CD4-positive, alpha-beta T cell (primary cell): ENCODE data around the gene USP17L30. TPM values are rescaled to one million over a fixed set of nuclear protein-coding genes. Genes with fewer than 3 reads are reported as not detected.
A peak's percentile ranks its signal among the peaks of the same experiment; 100 is the strongest.
"Not testable (repeated sequence)": the region's sequence is repeated elsewhere in the genome, so short reads cannot be mapped to it uniquely, and the experiment has no call there.

Source experiments
- ATAC-seq: fragments of 200-7000 bp; cut with Tn5 transposase; one replicate; pipeline ENCODE4 v1.10.0; 2022; ENCODE audit warnings: mild to moderate bottlenecking; ENCODE audit not compliant: poor library complexity
- CTCF ChIA-PET: fragments of 350-600 bp; sonication (Branson Sonifier 250); formaldehyde crosslinking; loops from one replicate; lab custom pipeline; 2021; ENCODE audit warnings: antibody characterized with exemption, inconsistent platforms; lab: Charles Lee
- POLR2A ChIA-PET: fragments of 350-600 bp; sonication (Branson Sonifier 250); formaldehyde crosslinking; loops from one replicate; lab custom pipeline; 2021; ENCODE audit warnings: antibody characterized with exemption, inconsistent platforms; lab: Charles Lee
- DNase-seq, 14 experiments: peaks; one replicate each; pipeline ENCODE4 v3.0.0-alpha.2; 2013 to 2020; ENCODE audit warnings: mixed read lengths in 2 of 14
- H3K27ac ChIP-seq, 2 donors: one replicate each; pipeline versions ENCODE4 v1.5.1 to v1.7.0; 2013; ENCODE audit warnings: low read length in 2 of 2, low read depth in 1 of 2, mild to moderate bottlenecking in 1 of 2
- H3K27me3 ChIP-seq, 2 experiments: 1 replicate in 1 of 2; 2 replicates in 1 of 2; pipeline versions ENCODE4 v1.6.1 to v1.7.0; 2013; ENCODE audit warnings: low read length in 2 of 2, control low read depth in 1 of 2, mild to moderate bottlenecking in 1 of 2, moderate library complexity in 1 of 2; ENCODE audit not compliant: insufficient read depth in 2 of 2, control insufficient read depth in 1 of 2
- H3K36me3 ChIP-seq: one replicate; pipeline ENCODE4 v1.6.1; 2013; ENCODE audit warnings: low read length, control low read depth; ENCODE audit not compliant: insufficient read depth
- H3K4me1 ChIP-seq: one replicate; pipeline ENCODE4 v1.6.1; 2013; ENCODE audit warnings: low read length, control low read depth; ENCODE audit not compliant: insufficient read depth
- H3K4me3 ChIP-seq: one replicate; pipeline ENCODE4 v1.5.1; 2013; ENCODE audit warnings: mild to moderate bottlenecking, low read length, moderate library complexity
- H3K9me3 ChIP-seq, 2 experiments: 1 replicate in 1 of 2; 2 replicates in 1 of 2; pipeline versions ENCODE4 v1.6.1 to v1.7.0; 2013; ENCODE audit warnings: low read length in 2 of 2, mild to moderate bottlenecking in 2 of 2, control low read depth in 1 of 2, moderate library complexity in 1 of 2; ENCODE audit not compliant: control insufficient read depth in 1 of 2, insufficient read depth in 1 of 2
- H3K27ac Mint-ChIP-seq: one replicate; pipeline ENCODE4 v1.8.0; 2020; ENCODE audit warnings: mixed read lengths
- H3K27me3 Mint-ChIP-seq: one replicate; pipeline ENCODE4 v1.8.0; 2021; ENCODE audit warnings: mixed read lengths
- H3K36me3 Mint-ChIP-seq: one replicate; pipeline ENCODE4 v1.8.0; 2021; ENCODE audit warnings: low read depth, mixed read lengths
- H3K4me1 Mint-ChIP-seq: one replicate; pipeline ENCODE4 v1.8.0; 2021; ENCODE audit warnings: low read depth, mixed read lengths
- H3K4me3 Mint-ChIP-seq: one replicate; pipeline ENCODE4 v1.8.0; 2020; ENCODE audit warnings: mild to moderate bottlenecking, mixed read lengths
- H3K9me3 Mint-ChIP-seq: one replicate; pipeline ENCODE4 v1.8.0; 2020; ENCODE audit warnings: mixed read lengths
- intact Hi-C, 2 experiments: fragments of 100-400 bp; cut with DNase I in 1 of 2; cut with micrococcal nuclease in 1 of 2; formaldehyde crosslinking; loops; one replicate each; pipeline versions ENCODE4 v1.15.1 to v1.9.0; 2023 to 2025; cut with DNase I, micrococcal nuclease
- total RNA-seq, 174 experiments: library from RNA in 2 of 174; stranded (reverse) in 2 of 174; gene quantifications; one replicate each; pipeline ENCODE4 v1.2.3 and lab custom pipeline; 2021 to 2026
- TF ChIP-seq, protein P1 (sequence below): fragments of 200-600 bp; IDR thresholded peaks from one replicate; pipeline ENCODE4 v1.8.0; 2022; ENCODE audit warnings: antibody characterized with exemption, mild to moderate bottlenecking

USP17L30 gene
- total RNA-seq, 2 experiments from 2014 or later, result not detected

DNA sequence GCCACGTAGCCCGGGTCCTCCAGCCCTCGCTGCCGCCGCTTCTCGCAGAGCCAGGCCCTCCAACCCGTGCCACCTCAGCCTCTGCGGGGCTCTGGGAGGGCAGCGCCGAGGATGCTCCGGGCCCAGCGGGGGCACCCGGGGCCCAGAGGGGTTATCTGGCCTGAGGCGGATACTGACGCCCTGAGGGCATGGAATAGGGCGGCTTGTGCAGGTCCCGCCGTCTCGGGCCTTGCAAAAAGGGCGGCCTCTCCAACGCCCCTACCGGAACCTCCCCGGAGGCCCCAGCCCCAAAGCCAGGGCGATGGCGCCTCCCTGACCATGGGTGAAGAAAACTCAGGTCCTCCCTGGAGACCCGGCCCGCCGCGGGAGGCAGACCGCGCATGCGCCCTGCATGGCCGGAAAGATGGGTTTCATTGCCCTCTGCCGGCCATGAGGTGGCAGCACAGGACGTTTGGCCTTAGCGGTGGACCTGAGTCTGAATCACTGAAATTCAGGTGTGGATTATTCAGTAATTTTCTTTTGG lies 18.1 kb downstream of the USP17L30 start:
- DNase-seq, result peak; percentile 2 to 61 (median 40)
- CTCF ChIA-PET, POLR2A ChIA-PET, H3K36me3 Mint-ChIP-seq, H3K27ac ChIP-seq, H3K4me1 Mint-ChIP-seq, H3K27me3 ChIP-seq, intact Hi-C loops, H3K36me3 ChIP-seq, H3K27me3 Mint-ChIP-seq, H3K4me1 ChIP-seq, H3K27ac Mint-ChIP-seq, H3K9me3 Mint-ChIP-seq, ATAC-seq, H3K9me3 ChIP-seq: not testable (repeated sequence)
- peak overlapping the region; percentile 1 for H3K4me3 Mint-ChIP-seq
- H3K4me3 ChIP-seq, result peak overlapping the region; percentile 47
- TF ChIP-seq, protein P1, sequence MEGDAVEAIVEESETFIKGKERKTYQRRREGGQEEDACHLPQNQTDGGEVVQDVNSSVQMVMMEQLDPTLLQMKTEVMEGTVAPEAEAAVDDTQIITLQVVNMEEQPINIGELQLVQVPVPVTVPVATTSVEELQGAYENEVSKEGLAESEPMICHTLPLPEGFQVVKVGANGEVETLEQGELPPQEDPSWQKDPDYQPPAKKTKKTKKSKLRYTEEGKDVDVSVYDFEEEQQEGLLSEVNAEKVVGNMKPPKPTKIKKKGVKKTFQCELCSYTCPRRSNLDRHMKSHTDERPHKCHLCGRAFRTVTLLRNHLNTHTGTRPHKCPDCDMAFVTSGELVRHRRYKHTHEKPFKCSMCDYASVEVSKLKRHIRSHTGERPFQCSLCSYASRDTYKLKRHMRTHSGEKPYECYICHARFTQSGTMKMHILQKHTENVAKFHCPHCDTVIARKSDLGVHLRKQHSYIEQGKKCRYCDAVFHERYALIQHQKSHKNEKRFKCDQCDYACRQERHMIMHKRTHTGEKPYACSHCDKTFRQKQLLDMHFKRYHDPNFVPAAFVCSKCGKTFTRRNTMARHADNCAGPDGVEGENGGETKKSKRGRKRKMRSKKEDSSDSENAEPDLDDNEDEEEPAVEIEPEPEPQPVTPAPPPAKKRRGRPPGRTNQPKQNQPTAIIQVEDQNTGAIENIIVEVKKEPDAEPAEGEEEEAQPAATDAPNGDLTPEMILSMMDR, result peak; percentile 70

DNA sequence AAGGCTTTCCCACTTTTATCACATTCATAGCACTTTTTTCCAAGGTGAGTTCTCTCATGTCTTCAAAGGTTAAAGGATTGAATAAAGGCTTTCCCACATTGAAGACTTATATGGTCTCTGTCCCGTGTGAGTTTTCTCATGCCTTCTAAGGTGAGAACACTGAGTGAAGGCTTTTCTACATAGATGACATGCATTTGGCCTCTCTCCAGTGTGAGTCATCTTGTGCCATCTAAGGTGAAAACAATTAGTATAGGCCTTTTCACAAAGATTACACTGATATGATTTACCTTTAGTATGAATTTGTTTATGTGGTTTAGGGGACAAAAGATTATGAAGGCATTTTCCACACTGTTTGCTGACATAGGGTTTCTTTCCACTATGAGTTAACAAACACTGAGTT lies 21.2 kb downstream of the USP17L30 start:
- Mint-ChIP-seq H3K27me3 (peaks cover 4% of the 10 kb centered on the region), H3K9me3 (no peaks in the 10 kb centered on the region), H3K27ac (no peak overlapping the region), H3K4me1 (peaks cover 4% of the 10 kb centered on the region), H3K36me3 (no peaks in the 10 kb centered on the region), H3K4me3 (no peak overlapping the region)
- Histone ChIP-seq H3K27ac (no peak overlapping the region), H3K4me3 (no peak overlapping the region), H3K4me1 (peaks cover 4% of the 10 kb centered on the region), H3K9me3 (no peaks in the 10 kb centered on the region), H3K27me3 (no peaks in the 10 kb centered on the region), H3K36me3 (no peaks in the 10 kb centered on the region)
- CTCF ChIA-PET, result no interaction called here
- TF ChIP-seq, protein P1, result no peak
- no peak for DNase-seq
- POLR2A ChIA-PET, result no interaction called here
- ATAC-seq, result no peak
- intact Hi-C loops, result no loop called here

DNA sequence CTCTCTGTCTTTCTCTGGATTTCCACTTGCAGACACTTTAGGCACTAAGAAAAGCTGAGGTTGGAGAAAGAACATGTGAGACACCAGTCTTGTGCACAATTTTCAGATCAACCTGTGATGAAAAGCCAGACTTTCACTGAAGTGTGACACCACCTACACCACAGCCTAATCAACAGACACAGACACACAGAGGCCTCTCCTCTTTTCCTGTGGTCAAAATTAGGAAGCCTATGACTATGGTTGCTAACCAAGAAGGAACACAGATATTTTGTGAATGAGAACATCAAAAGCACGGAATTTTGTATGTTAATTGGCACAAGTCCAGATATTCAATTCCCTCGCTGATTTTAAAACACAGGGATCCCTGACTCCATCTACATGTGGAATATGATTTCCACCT lies 26.1 kb downstream of the USP17L30 start:
- H3K9me3 ChIP-seq, CTCF ChIA-PET, ATAC-seq: not testable (repeated sequence)

DNA sequence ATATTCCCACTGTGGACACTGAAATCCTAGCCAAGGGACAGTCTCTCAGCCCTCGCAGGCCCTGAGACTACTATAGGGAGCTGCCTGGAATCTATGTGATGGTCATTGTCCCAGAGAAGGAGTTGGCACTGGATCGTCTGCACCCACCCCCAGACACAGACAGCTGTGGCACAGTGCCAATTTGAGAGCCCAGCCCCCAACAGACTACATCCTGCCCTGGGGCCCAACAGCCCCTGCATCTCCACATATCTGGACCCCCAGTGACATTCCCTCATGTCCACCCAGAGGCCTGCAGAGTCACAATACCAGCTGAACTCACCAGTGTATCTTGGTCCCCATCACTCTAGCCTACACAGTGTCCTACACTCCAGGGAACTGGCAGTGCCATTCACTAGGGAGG lies 42.8 kb downstream of the USP17L30 start:
- H3K4me1 ChIP-seq, H3K4me1 Mint-ChIP-seq, H3K9me3 ChIP-seq, intact Hi-C loops, H3K27ac Mint-ChIP-seq, CTCF ChIA-PET, POLR2A ChIA-PET, H3K9me3 Mint-ChIP-seq, H3K27me3 ChIP-seq, H3K36me3 Mint-ChIP-seq, H3K4me3 ChIP-seq, ATAC-seq, DNase-seq, H3K27ac ChIP-seq, H3K36me3 ChIP-seq, H3K4me3 Mint-ChIP-seq: not testable (repeated sequence)
- peaks cover 15% of the 10 kb centered on the region for H3K27me3 Mint-ChIP-seq

More for the DNA sequence above, 26.1 kb downstream of the USP17L30 start:
- intact Hi-C loops, H3K4me1 ChIP-seq, H3K27me3 ChIP-seq, H3K36me3 ChIP-seq, H3K9me3 Mint-ChIP-seq, H3K36me3 Mint-ChIP-seq, H3K27ac ChIP-seq, H3K4me3 Mint-ChIP-seq, POLR2A ChIA-PET, H3K27ac Mint-ChIP-seq, DNase-seq, H3K4me1 Mint-ChIP-seq, H3K4me3 ChIP-seq: not testable (repeated sequence)
- peaks cover 24% of the 10 kb centered on the region for H3K27me3 Mint-ChIP-seq

DNA sequence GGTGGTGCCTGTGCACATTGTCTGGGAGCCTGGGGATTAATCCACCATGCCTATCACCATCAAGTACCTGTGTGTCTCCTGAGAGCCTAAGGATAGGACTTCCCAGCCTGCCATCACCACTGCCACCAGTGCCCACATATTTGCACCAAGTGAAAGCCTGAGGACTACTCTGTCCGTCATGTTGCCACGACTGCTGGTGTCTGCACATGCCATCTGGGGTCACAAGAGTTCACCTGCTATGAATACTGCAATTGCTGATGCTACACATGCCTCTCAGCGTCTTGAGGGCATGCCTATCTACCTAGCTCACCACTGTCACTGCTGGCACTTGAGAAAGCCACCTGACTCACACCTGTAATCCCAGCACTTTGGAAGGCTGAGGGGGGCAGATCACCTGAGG lies 43.6 kb downstream of the USP17L30 start:
- H3K36me3 Mint-ChIP-seq, CTCF ChIA-PET, H3K4me1 ChIP-seq, H3K9me3 Mint-ChIP-seq, H3K9me3 ChIP-seq, ATAC-seq, H3K27me3 ChIP-seq, H3K4me3 Mint-ChIP-seq, H3K27ac Mint-ChIP-seq, H3K4me1 Mint-ChIP-seq, H3K4me3 ChIP-seq, DNase-seq, intact Hi-C loops, POLR2A ChIA-PET, H3K27ac ChIP-seq, H3K36me3 ChIP-seq, H3K27me3 Mint-ChIP-seq: not testable (repeated sequence)
